Lung microvascular endothelial cell (primary cell): ENCODE measurements around the gene CBFB. TPM values are rescaled to one million over a fixed set of nuclear protein-coding genes. Genes with fewer than 3 reads are reported as not detected.
"Not testable (repeated sequence)": the region's sequence is repeated elsewhere in the genome, so short reads cannot be mapped to it uniquely, and the experiment has no call there.

Experiments used
- DNase-seq, 2 donors: peaks; one replicate each; pipeline versions ENCODE4 v3.0.0 to v3.0.0-alpha.2; 2010; ENCODE audit warnings: low read depth in 2 of 2
- total RNA-seq: library from RNA; depleted of rRNA; stranded (reverse); fragments of >200 nt; gene quantifications from 2 replicates; pipeline ENCODE4 v1.2.1, GENCODE V29; 2014

CBFB gene
- total RNA-seq, 1 donor from 2014 or later, result 35.9 TPM

DNA sequence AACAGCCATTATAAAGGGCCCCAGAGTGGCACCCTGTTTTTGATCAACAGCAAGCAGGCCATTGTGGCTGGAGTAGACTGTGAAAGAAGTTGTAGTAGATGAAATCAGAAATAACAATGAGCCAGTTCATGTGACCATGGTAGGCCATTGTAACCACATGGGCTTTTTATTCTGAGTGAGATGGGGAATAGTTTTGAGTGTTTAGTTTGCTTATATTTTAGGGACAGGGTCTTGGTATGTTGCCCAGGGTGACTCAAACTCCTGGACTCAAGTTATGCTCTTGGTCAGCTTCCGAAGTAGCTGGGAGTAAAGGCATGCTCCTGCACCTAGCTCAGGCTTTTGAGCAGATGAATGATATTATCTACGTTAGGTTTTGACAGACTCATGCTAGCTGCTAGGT lies 12.0 kb downstream of the CBFB start:
- no peak for DNase-seq

DNA sequence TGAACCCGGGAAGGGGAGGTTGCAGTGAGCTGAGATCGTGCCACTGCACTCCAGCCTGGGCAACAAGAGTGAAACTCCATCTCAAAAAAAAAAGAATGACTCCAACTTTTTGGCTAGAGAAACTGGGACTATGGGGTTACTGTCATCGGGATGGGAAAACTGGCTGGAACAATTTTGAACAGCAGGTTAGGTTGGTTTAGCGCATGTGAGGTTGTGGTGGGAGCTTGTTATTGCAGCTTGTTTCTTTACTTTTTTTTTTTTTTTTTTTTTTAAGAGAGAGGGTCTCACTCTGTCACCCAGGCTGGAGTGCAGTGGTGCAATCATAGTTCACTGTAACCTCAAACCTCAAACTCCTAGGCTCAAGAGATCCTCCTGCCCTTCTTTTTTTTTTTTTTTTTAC lies 12.6 kb downstream of the CBFB start:
- DNase-seq, result not testable (repeated sequence)

DNA sequence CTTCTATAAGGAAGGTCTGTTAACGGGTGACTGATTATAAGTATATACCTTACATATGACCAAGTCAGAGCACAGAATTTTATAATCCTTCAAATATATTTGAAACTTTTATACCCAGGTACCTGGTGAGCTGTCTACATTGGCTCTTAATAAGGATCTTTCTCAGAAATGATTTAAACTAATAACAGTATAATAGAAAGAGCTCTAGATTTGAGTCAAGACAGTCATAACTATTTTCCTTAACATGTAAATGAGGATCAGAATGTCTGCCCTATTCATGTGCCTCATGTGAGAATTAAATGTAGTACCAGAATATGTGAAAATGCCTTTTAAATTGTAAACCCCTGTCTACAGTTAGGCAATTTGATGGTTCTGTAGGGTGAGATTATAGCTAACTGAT lies 14.5 kb downstream of the CBFB start:
- DNase-seq, result no peak

DNA sequence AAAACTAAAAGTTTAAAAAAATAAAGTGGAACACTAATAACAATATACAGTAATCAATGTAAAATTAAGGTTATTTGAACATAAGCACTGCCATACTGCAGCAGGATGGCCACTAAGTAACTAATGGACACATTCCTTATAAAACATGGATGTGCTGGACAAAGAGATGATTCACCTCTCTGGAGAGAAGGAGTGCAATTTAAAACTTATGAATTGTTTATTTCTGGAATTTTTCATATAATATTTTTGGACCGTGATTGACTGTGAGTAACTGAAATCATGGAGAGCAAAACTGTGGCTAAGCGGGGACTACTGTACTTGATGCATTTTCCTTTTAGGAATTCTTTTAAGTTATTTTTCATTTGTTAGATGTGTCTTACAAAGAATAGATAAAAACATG lies 21.8 kb downstream of the CBFB start:
- no peak for DNase-seq

DNA sequence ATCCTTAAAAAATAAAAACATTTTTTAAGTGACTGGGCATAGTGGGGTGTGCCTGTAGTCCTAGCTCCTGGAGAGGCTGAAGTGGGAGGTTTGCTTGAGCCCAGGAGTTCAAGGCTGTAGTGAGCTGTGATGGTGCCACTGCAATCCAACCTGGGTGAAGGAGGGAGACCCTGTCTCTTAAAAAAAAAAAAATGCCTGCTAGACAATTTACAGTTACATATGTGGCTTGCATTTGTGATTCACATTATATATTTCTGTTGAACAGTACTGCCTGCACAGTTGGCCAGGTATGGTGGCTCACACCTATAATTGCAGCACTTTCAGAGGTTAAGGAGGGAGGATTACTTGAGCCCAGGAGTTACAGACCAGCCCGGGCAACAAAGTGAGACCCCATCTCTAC lies 23.4 kb downstream of the CBFB start:
- DNase-seq, result no peak

DNA sequence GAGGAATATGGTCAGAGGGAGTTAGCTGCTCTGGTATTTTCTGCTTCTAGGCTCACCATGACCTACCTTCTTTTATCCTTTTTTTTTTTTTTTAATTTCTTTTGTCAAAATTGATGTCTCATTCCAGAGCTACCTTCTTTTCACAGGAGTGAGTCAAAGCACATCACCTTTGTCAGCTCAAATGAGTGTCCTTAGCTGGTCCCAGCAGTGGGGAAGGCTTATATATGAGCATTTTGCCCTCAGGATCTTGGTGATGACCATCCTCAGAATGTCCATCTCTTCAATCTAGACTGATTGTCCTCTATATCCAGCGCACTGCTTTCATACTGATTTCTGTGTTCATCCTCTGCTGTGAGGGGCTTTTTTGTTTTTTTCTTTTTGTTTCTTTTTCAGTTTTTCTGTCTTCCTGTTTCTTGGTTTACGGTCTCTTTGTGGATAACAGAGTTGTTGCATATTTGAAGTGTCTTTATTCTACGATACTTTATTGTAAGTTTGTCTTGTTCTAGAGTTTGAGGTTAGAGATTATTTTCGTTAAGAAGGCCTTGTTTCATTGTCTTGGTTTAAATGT lies 24.9 kb downstream of the CBFB start:
- DNase-seq, result no peak

DNA sequence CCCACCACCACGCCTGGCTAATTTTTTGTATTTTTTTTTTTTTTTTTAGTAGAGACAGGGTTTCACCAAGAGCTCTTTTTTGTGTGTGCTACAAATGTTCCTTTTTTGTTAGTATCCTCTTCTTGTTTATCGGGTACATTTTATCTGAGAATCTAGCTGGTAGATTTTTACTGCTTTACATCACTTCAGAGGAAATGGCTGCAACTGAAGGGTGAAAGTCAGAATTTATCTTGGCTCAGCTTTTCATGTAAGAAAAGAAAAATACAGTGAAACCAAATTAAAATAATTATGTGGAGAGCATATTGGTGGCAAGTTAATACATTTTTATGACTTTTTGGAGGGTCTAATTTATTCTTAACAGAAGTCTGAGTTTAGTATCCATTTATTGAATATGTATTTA lies 26.0 kb downstream of the CBFB start:
- DNase-seq, result no peak

DNA sequence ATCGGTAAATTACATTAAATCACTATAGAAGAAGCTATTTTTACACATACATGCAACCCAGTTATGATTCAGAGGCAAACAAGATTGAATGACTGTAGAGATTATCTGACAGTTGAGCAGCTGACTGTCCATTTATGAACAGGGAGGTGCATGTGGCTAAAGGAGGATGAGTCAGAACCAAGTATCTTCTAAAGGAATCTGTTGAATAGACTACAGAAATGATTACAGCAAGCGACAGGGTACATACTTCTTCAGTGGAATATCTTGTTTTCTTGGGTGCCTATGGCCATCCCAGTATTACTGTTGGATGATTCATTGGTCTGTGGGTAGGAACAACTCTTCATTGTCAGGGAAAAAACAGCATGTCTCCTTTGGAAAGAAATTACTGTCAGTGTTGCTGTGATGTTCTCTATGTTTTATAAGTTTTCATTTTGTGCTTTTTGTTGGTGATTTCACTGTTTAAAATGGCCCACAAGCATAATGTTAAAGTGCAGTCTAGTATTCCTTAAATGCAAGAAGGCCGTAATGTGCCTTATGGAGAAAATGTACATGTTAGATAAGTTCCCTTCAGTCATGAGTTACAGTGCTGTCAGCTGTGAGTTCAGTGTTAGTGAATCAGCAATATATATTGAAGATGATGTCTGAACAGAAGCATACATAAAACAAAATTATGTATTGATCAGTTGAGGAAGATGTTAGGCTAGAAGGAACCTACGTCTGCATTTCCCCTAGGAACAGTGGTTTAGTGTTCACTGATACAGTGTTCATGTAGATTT lies 27.0 kb downstream of the CBFB start:
- DNase-seq, result peak in 1 of 2 donors; percentile 75

DNA sequence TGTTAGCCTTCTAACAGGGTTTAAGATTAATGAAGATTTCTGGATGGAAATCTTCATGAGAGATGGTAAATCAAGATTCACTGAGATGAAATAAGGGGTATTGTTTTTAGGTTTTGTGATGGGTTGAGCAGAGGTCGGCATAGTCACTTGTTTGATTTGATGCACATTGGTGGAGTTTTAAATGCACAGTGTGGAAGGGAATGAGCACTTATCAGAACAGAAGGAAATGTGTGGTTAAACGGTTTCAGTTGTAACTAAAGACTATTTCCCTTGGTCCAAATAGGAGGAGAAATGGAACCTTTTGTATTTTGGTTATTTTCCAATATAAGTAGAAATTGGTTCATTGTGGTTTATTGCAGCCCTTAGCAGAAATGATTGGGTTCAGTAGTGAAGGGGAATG lies 34.1 kb downstream of the CBFB start:
- no peak for DNase-seq

DNA sequence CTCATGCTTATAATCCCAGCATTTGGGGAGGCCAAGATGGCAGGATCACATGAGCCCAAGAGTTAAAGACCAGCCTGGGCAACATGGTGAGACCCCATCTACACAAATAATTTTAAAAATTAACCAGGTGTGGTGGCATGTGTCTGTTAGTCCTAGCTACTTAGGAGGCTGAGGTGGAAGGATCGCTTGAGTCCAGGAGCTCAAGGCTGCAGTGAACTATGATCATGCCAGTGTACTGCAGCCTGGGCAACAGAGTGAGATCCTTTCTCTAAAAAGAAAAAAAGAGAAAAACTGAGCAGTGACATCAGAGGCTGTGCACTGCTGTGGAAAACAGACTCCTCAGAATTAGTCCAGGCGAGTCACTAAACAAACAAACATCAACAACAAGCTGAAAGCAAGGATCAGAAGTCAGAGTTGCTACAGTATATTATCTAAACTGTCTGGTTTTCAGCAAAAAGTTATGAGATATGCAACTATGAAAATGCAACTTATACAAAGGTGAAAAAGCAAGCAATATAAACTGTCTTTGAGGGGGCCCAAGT lies 39.3 kb downstream of the CBFB start:
- no peak for DNase-seq

DNA sequence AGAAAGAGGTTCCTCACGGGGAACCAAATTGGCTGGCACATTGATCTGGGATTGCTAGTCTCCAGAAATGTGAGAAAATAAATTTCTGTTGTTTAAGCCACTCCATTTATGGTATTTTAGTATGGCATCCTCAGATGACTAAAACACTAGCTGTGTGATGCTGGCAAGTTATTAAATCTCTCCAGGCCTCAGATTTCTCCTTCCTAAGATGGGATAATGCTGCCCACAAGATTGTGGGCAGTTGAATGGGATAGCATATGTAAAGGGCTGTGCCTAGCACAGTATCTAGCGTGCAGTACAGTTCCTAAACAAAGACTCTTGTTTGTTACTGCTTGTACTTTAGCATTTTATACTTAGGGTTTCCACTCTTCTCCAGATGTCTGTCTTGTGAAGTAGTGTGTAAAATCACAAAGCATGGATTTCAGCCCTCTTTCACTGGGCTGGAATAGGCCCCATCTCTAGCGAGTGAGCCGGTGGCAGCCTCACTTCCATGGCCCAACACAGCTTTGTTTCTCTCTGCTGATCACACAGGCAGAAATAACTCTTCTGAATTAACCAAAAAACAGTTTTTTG lies 42.6 kb downstream of the CBFB start:
- DNase-seq, result no peak

DNA sequence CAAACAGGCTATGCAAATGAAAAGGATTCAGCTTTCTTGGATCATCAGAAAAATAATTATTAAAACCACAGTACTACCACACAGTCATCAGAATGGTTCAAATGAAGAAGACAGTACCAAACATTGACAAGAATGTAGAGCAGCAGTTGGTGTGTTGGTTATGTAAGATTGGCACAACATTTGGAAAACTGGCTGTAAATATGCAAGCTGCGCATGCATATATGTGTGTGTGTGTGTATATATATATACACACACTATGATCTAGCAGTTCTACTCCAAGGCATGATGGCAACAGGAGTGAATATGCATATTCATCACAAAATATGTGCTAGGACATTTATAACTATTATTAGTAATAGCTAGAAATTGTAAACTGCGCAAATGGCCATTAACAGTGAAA lies 46.4 kb downstream of the CBFB start:
- DNase-seq, result no peak

DNA sequence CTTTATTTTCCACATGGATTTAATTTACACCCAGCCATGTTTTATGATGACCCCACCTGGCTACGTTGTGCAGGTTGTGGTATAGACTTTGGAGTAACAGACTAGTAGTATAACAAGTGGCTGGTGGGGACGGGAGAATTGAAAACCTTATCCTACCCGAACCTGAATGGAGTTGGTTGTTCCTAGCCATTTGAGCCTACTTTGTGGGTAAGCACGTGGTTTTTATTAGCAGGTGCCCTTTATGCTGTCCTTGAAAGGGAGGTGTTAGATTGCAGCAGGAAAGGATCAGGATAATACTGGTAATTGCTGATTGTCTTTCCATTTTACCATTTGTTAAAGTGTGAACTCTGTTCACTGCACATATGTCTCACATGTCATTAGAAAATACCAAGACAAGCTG lies 48.9 kb downstream of the CBFB start:
- no peak for DNase-seq

DNA sequence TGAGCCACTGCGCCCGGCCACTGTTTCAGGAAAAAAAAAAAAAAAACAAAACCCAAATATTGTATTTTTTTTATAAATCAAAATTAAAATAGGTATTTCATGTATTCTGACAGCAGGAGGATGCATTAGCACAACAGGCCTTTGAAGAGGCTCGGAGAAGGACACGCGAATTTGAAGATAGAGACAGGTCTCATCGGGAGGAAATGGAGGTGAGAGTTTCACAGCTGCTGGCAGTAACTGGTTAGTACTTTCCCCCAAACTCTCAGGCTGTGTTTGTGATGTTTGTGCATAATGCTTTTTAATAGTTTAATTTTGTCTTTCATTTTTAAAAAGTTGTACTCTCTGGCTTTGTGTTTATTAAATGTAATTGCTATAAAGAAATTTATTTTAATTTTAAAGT lies 53.2 kb downstream of the CBFB start:
- DNase-seq, result no peak

DNA sequence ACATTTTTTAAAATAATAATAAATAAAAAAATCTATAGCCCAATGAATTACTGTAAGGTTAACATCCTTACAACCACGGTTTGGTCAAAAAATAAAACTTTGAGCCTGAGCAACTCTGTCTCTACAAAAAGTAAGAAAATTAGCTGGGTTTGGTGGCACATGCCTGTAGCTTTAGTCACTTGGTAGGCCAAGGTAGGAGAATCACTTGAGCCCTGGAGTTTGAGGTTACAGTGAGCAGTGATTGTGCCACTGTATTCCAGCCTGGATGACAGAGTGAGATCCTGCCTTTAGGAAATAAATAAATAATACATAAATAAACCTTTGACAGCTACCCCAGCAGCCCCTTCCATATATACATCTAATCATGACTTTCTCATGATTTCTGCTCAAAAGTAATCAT lies 53.9 kb downstream of the CBFB start:
- no peak for DNase-seq

DNA sequence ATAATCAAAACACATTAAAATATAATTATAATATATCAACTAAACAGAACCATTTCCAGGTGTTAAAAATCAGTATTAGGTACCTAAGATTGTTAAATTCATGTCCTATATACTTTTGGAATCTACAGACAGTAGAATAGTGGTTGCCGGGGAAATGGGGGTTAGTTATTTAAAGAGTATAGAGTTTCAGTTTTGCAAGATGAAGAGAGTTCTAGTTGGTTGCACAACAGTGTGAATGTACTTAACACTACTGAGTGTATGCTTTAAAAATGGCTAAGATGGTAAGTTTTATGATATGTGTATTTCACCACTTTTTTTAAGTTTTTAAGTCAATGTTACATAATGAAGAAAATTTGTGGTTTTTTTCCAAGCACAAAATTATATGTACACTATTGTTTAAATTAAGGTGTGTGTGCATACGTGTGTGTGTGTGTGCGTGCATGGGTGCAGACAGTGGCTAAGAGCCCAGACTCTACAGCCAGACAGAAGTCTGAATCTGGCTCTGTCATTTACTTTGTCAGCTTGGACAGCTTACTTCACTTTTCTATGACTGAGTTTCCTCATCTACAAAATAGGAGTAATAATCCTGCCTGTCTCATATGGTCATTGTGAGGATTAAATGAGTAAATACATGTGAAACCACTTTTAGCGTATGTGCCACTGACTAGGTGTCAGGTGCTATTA lies 55.5 kb downstream of the CBFB start:
- no peak for DNase-seq

DNA sequence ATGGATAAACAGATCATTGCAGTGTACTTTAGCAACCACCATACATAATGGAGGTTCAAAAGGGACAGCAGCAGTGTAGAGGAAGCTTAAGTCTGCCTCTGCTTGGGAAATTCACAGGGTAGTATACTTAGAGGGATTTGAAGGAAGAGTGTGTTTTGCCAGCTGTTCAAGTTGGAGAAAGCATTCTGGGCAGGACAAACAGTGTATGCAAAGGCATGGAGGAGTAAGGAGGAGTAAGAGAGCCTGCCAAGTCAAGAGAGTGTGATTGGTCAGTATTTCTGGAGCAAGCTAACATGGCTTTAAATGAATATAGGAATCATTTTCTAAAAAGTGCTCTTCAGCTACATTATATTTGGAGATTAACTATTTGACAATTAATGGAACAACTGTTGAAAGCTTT lies 57.9 kb downstream of the CBFB start:
- no peak for DNase-seq

DNA sequence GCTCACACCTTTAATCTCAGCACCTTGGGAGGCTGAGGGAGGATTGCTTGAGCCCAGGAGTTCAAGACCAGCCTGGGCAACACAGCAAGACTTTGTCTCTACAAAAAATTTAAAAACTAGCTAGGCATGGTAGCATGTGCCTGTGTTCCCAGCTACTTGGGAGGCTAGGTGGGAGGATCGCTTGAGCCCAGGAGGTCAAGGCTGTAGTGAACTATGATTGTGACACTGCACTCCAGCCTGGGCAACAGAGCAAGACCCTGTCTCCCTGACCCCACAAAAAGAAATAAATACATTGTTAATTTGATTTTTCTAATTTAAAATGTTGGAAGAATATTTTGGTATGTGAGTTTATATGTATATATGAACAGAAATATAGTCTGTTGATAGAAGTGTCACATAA lies 58.3 kb downstream of the CBFB start:
- DNase-seq, result no peak

DNA sequence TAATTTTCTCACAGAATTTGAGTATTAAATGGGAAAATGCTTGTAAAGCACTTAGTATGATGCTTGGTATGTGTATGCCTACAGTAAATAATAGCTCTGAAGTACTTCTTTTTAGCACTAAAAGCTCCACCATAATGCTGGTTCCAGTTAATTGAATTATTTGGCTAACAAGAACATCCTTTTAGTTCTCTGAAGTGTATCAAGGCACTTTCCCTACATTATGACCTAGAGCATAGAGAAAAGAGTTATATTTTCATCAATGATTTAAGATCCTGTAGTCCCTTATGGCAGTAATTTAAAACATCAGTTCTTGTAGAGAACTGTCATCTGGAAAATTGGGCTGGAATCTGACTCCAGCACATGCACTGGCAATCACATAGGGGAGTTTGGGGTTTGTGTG lies 58.9 kb downstream of the CBFB start:
- DNase-seq, result no peak

DNA sequence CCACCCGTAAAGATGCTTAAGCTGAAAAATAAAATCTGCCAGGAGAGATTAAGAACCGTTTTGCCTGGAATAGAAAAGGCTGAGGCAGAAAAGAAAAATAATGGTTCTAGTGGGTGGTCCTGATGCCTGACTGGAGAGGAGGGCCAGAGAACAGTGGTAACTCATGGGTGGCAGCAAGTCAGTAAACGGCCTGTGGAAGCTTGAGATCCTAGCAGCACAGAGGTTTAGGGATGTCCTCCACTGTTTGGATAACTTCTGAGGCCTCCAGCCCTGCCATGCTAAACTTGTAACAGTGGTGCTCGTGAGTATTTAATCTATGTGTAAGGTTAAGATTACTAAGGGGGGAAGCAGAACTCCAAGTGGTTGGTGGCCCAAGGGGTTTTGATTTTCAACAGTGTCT lies 59.6 kb downstream of the CBFB start:
- no peak for DNase-seq

DNA sequence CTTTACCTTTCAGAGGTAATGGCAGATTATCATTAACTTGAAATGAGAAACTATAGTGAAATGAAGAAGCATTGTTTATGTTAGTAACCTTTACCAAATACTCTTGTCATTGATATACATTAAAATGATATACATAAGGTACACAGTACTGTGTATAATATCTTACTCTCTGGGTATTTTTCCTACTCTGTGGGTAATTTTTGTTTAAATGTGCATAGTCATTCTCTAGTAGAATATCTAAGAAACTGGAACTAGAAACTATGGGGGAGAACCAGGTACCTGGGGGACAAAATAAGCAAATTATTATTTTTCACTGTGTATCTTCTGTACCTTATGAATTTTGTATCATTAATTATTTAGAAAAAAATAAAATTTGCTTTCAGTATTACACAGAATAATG lies 60.2 kb downstream of the CBFB start:
- no peak for DNase-seq

DNA sequence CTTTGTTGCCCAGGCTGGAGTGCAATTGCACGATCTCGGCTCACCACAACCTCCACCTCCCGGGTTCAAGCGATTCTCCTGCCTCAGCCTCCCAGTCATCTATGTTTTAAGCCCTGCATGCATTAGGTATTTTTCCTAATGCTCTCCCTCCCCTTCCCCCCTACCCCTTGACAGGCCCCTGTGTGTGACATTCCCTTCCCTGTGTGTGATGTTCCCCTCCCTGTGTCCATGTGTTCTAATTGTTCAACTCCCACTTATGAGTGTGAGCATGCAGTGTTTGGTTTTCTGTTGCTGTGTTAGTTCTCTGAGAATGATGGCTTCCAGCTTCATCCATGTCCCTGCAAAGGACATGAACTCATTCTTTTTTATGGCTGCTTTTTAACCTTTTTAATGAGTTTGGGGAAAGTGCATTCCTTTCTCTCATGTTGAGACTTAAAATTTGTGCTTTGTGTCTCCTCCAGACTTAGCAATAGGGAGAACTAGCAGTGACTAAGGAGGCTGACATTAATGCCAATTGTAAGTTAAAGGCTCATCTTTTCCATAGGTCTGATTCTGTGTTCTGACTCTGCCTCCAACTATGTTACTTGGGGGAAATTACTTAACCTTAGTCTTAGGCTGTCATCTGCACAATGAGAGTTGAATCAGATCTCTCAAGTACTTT lies 63.1 kb downstream of the CBFB start:
- no peak for DNase-seq
